HL-60 (cell line): ENCODE measurements around the gene DDAH2.

ENCODE experiments used
- DNase-seq, 2 experiments: peaks; one replicate each; pipeline ENCODE4 v3.0.0-alpha.2; 2010 to 2020; ENCODE audit warnings: low read depth in 1 of 2, low spot score in 1 of 2
- H3K27ac ChIP-seq: fragments of 250-450 bp; sonication (Bioruptor Pico); replicated peaks from 2 replicates; pipeline ENCODE4 v1.5.1; 2020; ENCODE audit warnings: mild to moderate bottlenecking, moderate library complexity
- H3K27me3 ChIP-seq: fragments of 250-450 bp; sonication (Bioruptor Pico); 2 replicates; pipeline ENCODE4 v1.5.1; 2021; ENCODE audit warnings: mild to moderate bottlenecking, moderate library complexity; ENCODE audit not compliant: insufficient read depth, poor library complexity, severe bottlenecking
- H3K4me3 ChIP-seq: replicated peaks from 2 replicates; pipeline ENCODE4 v1.5.1; 2011; ENCODE audit warnings: mild to moderate bottlenecking, control low read depth, low read length; ENCODE audit not compliant: insufficient read depth
- GABPA ChIP-seq: IDR thresholded peaks from 2 replicates; pipeline ENCODE4 v1.6.1; 2012; ENCODE audit warnings: low read depth
- POLR2AphosphoS5 ChIP-seq: IDR thresholded peaks from 2 replicates; pipeline ENCODE4 v1.6.1; 2012; ENCODE audit warnings: low read depth
- SPI1 ChIP-seq: IDR thresholded peaks from 2 replicates; pipeline ENCODE4 v1.6.1; 2012; ENCODE audit warnings: low read depth, mild to moderate bottlenecking, borderline replicate concordance
- microRNA-seq: library from miRNA; unstranded; fragments of <30 nt; microRNA quantifications from one replicate; pipeline ENCODE4, GENCODE V29; 2018
- TF ChIP-seq, protein P1 (sequence below): IDR thresholded peaks from one replicate; pipeline ENCODE4 v1.5.1; 2011; ENCODE audit warnings: low read length, control low read depth, inconsistent platforms; ENCODE audit not compliant: insufficient read depth
- TF ChIP-seq, protein P2 (sequence below): IDR thresholded peaks from 2 replicates; pipeline ENCODE4 v1.6.1; 2012; ENCODE audit warnings: low read depth; ENCODE audit not compliant: insufficient replicate concordance

The DDAH2 gene

DNA sequence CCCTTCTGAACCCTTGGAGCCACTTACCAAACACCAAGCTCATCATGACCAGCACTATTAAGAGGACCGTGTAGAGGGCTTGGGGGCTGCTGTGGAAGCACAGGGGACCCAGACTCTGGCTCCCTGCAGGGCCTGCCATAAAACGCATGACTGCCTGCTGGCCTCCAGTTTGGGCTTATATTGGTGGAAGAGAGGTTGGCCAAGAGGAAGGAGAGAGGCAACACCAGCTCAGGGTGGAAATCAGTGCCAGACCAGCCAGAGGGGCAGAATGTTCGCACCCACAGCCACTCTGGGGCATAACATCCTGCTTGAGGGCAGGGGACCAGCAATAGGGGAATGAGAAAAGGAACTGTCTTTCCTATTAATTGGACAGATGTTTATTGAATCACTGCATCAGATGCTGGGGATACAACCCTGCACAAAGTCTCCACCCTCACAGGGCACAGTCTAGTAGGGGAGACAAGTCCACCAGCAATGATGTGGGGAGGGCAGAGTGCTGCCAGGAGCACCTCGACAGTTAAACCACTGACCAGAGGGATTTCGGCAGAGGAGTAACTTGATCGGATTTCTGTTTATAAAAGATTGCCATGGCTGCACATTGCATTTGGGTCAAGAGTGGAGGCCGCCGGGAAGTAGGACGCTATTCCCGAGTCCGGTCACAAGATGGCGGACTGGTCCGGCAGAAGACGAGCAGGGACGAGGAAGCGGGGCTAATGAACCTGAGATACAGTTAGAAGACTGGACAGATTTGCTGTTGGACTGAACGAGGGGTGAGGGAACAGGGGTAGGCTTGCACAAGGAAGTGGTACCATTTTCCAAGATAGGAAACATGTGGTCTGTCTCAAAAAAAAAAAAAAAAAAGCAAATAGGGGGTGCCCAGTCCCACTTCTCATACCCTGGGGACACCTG is 48.6 kb downstream of the DDAH2 start, which contains the start of gene LY6G5C:
Gene LY6G5C, minus strand, starts transcription at position 842 of the 909 bp plus-strand sequence. Its CDS starts 694 bp downstream, at position 148.
- H3K27ac ChIP-seq = peak within 1 kb of the TSS; percentile 29; the same call in 1 of the 2 replicates
- H3K27me3 ChIP-seq = no peaks in the 10 kb centered on the region
- DNase-seq = peak; percentile 74 to 81
- TF ChIP-seq, protein P1, sequence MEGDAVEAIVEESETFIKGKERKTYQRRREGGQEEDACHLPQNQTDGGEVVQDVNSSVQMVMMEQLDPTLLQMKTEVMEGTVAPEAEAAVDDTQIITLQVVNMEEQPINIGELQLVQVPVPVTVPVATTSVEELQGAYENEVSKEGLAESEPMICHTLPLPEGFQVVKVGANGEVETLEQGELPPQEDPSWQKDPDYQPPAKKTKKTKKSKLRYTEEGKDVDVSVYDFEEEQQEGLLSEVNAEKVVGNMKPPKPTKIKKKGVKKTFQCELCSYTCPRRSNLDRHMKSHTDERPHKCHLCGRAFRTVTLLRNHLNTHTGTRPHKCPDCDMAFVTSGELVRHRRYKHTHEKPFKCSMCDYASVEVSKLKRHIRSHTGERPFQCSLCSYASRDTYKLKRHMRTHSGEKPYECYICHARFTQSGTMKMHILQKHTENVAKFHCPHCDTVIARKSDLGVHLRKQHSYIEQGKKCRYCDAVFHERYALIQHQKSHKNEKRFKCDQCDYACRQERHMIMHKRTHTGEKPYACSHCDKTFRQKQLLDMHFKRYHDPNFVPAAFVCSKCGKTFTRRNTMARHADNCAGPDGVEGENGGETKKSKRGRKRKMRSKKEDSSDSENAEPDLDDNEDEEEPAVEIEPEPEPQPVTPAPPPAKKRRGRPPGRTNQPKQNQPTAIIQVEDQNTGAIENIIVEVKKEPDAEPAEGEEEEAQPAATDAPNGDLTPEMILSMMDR = peak; percentile 31
- TF ChIP-seq SPI1 = peak; percentile 14; the same call in 1 of the 2 replicates
- no peak for TF ChIP-seq POLR2AphosphoS5
- peak within 1 kb of the TSS; percentile 43 for H3K4me3 ChIP-seq

DNA sequence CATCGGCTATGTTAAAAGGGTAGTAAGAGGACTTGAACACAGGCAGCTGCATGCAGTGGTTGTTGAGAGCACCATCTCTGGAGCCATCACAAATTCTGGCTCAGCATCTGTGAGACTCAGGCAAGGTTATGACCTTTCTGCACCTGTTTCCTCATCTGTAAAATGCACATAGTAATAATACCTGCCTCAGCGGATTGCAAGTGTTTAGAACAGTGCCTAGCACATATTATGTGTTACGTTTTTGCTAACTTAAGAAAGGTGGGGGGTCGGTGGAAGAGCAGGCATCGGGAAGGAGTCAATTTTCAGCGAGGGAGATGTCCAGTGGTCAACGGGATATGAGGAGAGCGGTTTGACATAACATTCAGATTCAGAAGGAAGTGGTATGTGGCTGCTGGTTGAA is 51.1 kb downstream of the DDAH2 start:
- no peak overlapping the region for H3K27ac ChIP-seq
- DNase-seq = no peak
- no peaks in the 10 kb centered on the region for H3K27me3 ChIP-seq
- TF ChIP-seq GABPA (no peak), POLR2AphosphoS5 (no peak), SPI1 (no peak)
- TF ChIP-seq, protein P2, sequence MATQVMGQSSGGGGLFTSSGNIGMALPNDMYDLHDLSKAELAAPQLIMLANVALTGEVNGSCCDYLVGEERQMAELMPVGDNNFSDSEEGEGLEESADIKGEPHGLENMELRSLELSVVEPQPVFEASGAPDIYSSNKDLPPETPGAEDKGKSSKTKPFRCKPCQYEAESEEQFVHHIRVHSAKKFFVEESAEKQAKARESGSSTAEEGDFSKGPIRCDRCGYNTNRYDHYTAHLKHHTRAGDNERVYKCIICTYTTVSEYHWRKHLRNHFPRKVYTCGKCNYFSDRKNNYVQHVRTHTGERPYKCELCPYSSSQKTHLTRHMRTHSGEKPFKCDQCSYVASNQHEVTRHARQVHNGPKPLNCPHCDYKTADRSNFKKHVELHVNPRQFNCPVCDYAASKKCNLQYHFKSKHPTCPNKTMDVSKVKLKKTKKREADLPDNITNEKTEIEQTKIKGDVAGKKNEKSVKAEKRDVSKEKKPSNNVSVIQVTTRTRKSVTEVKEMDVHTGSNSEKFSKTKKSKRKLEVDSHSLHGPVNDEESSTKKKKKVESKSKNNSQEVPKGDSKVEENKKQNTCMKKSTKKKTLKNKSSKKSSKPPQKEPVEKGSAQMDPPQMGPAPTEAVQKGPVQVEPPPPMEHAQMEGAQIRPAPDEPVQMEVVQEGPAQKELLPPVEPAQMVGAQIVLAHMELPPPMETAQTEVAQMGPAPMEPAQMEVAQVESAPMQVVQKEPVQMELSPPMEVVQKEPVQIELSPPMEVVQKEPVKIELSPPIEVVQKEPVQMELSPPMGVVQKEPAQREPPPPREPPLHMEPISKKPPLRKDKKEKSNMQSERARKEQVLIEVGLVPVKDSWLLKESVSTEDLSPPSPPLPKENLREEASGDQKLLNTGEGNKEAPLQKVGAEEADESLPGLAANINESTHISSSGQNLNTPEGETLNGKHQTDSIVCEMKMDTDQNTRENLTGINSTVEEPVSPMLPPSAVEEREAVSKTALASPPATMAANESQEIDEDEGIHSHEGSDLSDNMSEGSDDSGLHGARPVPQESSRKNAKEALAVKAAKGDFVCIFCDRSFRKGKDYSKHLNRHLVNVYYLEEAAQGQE = no peak
- TF ChIP-seq, protein P1 = no peak
- H3K4me3 ChIP-seq = no peak overlapping the region

Small RNA genes lying within 50 kb of the gene (microRNA-seq; reads per million reads assigned to microRNA genes)
- gene MIR4646 = 2.4 reads per million
